Endothelial cell of umbilical vein (primary cell): Measurements from ENCODE around the gene MRNIP. TPM values are rescaled to one million over a fixed set of nuclear protein-coding genes. Genes with fewer than 3 reads are reported as not detected.

Experiments
- BruUV-seq: library from RNA; stranded (reverse); fragments of 400-500 nt; replicated peaks from 2 replicates; lab custom pipeline; 2021; lab: Mats Ljungman, UMichigan
- CTCF ChIA-PET: fragments of 300-600, 350-600 bp; sonication (Branson Sonifier 250); formaldehyde crosslinking; loops from one replicate; lab custom pipeline; 2021; ENCODE audit warnings: antibody characterized with exemption, inconsistent platforms; lab: Charles Lee
- POLR2A ChIA-PET: fragments of 300-600, 350-600 bp; sonication (Branson Sonifier 250); formaldehyde crosslinking; loops from one replicate; lab custom pipeline; 2021; ENCODE audit warnings: antibody characterized with exemption, inconsistent platforms; lab: Charles Lee
- DNase-seq: peaks from one replicate; pipeline ENCODE4 v3.0.0-alpha.2; 2011; ENCODE audit warnings: low read depth, low spot score
- FAIRE-seq: peaks from 2 replicates; lab custom pipeline; 2011; peaks lifted over from hg19 to GRCh38; lab: Jason Lieb, UNC
- H2AFZ ChIP-seq: 2 replicates; pipeline ENCODE4 v1.6.0; 2012; ENCODE audit warnings: low read depth, low read length, control low read depth, inconsistent platforms
- H3K27ac ChIP-seq: 2 replicates; pipeline ENCODE4 v1.5.1; 2011; ENCODE audit warnings: low read depth, mild to moderate bottlenecking, control low read depth, low read length, moderate library complexity; ENCODE audit not compliant: insufficient read depth
- H3K27me3 ChIP-seq, 2 experiments: 2 replicates each; pipeline versions ENCODE4 v1.6.0 to v1.6.1; 2011; ENCODE audit warnings: low read length in 2 of 2, mixed read lengths in 1 of 2; ENCODE audit not compliant: control insufficient read depth in 2 of 2, insufficient read depth in 2 of 2
- H3K36me3 ChIP-seq, 2 experiments: 2 replicates in 1 of 2; 3 replicates in 1 of 2; pipeline ENCODE4 v1.5.1; 2011; ENCODE audit warnings: low read length in 2 of 2, mild to moderate bottlenecking in 1 of 2, moderate library complexity in 1 of 2; ENCODE audit not compliant: control insufficient read depth in 2 of 2, insufficient read depth in 2 of 2; ENCODE audit errors: extremely low read depth in 1 of 2
- H3K4me1 ChIP-seq: 3 replicates; pipeline ENCODE4 v1.5.1; 2011; ENCODE audit warnings: mild to moderate bottlenecking, low read length; ENCODE audit not compliant: control insufficient read depth, insufficient read depth; ENCODE audit errors: extremely low read depth
- H3K4me2 ChIP-seq: 2 replicates; pipeline ENCODE4 v1.6.1; 2011; ENCODE audit warnings: low read length, control low read depth, mixed read lengths; ENCODE audit not compliant: insufficient read depth
- H3K4me3 ChIP-seq, 3 experiments: fragments of 200-600 bp in 1 of 3; sonication (generic), shearing (Covaris generic) in 1 of 3; replicated peaks in 1 of 3; 2 replicates each; pipeline ENCODE4 v1.5.1; 2011 to 2016; ENCODE audit warnings: control low read depth in 3 of 3, low read length in 3 of 3, mild to moderate bottlenecking in 2 of 3, inconsistent platforms in 1 of 3, low read depth in 1 of 3, moderate library complexity in 1 of 3; ENCODE audit not compliant: insufficient read depth in 1 of 3
- H3K79me2 ChIP-seq: 2 replicates; pipeline ENCODE4 v1.6.0; 2012; ENCODE audit warnings: low read length, inconsistent platforms; ENCODE audit not compliant: control insufficient read depth, insufficient read depth
- H3K9ac ChIP-seq: replicated peaks from 2 replicates; pipeline ENCODE3; 2011; ENCODE audit warnings: low read length, control low read depth; ENCODE audit not compliant: insufficient read depth; ENCODE audit errors: extremely low read depth
- H3K9me1 ChIP-seq: replicated peaks from 3 replicates; pipeline ENCODE4 v1.6.0; 2011; ENCODE audit warnings: mild to moderate bottlenecking, low read length; ENCODE audit not compliant: control insufficient read depth, insufficient read depth; ENCODE audit errors: extremely low read depth
- H3K9me3 ChIP-seq: replicated peaks from 2 replicates; pipeline ENCODE4 v1.5.1; 2012; ENCODE audit warnings: low read length, inconsistent platforms; ENCODE audit not compliant: control insufficient read depth, insufficient read depth
- H4K20me1 ChIP-seq: replicated peaks from 2 replicates; pipeline ENCODE3; 2011; ENCODE audit warnings: mild to moderate bottlenecking, low read length; ENCODE audit not compliant: control insufficient read depth, insufficient read depth; ENCODE audit errors: extremely low read depth
- CTCF ChIP-seq, 2 donors: IDR thresholded peaks; 1 replicate in 1 of 2; 2 replicates in 1 of 2; pipeline ENCODE4 v1.5.1; 2011; ENCODE audit warnings: low read length in 2 of 2, mild to moderate bottlenecking in 2 of 2, moderate library complexity in 2 of 2, control low read depth in 1 of 2, inconsistent platforms in 1 of 2, low read depth in 1 of 2; ENCODE audit not compliant: insufficient read depth in 1 of 2; ENCODE audit errors: extremely low read depth in 1 of 2
- EZH2 ChIP-seq: IDR thresholded peaks from 2 replicates; pipeline ENCODE4 v1.6.1; 2012; ENCODE audit warnings: borderline replicate concordance, low read depth, mild to moderate bottlenecking, moderate library complexity, low read length, inconsistent platforms; ENCODE audit not compliant: severe bottlenecking
- FOS ChIP-seq: IDR thresholded peaks from 2 replicates; pipeline ENCODE4 v1.6.1; 2011; ENCODE audit warnings: mild to moderate bottlenecking, low read length, moderate library complexity, borderline replicate concordance; ENCODE audit not compliant: insufficient read depth
- GATA2 ChIP-seq: IDR thresholded peaks from 2 replicates; pipeline ENCODE4 v1.7.0; 2011; ENCODE audit warnings: low read depth, mild to moderate bottlenecking, moderate library complexity, mixed read lengths, low read length; ENCODE audit not compliant: insufficient read length, insufficient read depth
- JUN ChIP-seq: IDR thresholded peaks from 2 replicates; pipeline ENCODE4 v1.6.1; 2011; ENCODE audit warnings: borderline replicate concordance, low read depth; ENCODE audit not compliant: insufficient read length, insufficient read depth
- MAX ChIP-seq: IDR thresholded peaks from 2 replicates; pipeline ENCODE4 v1.6.1; 2011; ENCODE audit not compliant: insufficient read depth, insufficient read length
- MYC ChIP-seq: IDR thresholded peaks from one replicate; pipeline ENCODE4 v1.6.1; 2011; ENCODE audit warnings: mild to moderate bottlenecking, low read depth, low read length
- POLR2A ChIP-seq: IDR thresholded peaks from 2 replicates; pipeline ENCODE4 v1.6.1; 2012; ENCODE audit warnings: low read depth, mild to moderate bottlenecking, control low read depth, low read length
- POLR2AphosphoS5 ChIP-seq: IDR thresholded peaks from 2 replicates; pipeline ENCODE4 v1.6.1; 2012; ENCODE audit warnings: low read depth, mild to moderate bottlenecking, control low read depth, low read length, moderate library complexity; ENCODE audit not compliant: insufficient read depth
- dilution Hi-C: fragments of 300-500 bp; cut with MboI; formaldehyde crosslinking; loops from one replicate; pipeline ENCODE4 v1.15.0; 2019; ENCODE audit warnings: low sequenced_read_pairs; ENCODE audit not compliant: extremely low pct_ligation_motif_present
- intact Hi-C: fragments of 100-400 bp; cut with micrococcal nuclease; formaldehyde crosslinking; loops from one replicate; pipeline ENCODE4 v1.10.0; 2022
- polyA plus RNA-seq, 4 experiments: library from polyadenylated mRNA; depleted of rRNA in 3 of 4; stranded (reverse) in 3 of 4; unstranded in 1 of 4; fragments of >200 nt; gene quantifications; 2 replicates each; pipeline versions ENCODE4 v1.2.1 to v1.2.3, GENCODE V29; 2011 to 2012; ENCODE audit warnings: missing spikeins in 1 of 4
- total RNA-seq: library from RNA; stranded (reverse); gene quantifications from 2 replicates; pipeline ENCODE4 v1.2.3, GENCODE V29; 2021

Gene MRNIP
- total and polyA plus RNA-seq, 2 donors (not counting 3 experiments of a cell fraction or from before 2014, with no cell fraction given): 17.1 to 19.1 TPM

- DNase-seq (peak; percentile 83), FAIRE-seq (peak; percentile 79)
- Histone ChIP-seq H3K9ac (peak overlapping the region; percentile 70), H3K79me2 (peaks cover 39% of the 10 kb centered on the region), H3K4me3 (no peak overlapping the region), H3K9me1 (no peaks in the 10 kb centered on the region), H3K36me3 (peaks cover 12 to 18% of the 10 kb centered on the region in 2 experiments), H3K4me2 (no peak overlapping the region), H3K4me1 (peaks cover 37% of the 10 kb centered on the region), H4K20me1 (peaks cover 7% of the 10 kb centered on the region), H3K27ac (peak overlapping the region; percentile 96), H3K27me3 (no peaks in the 10 kb centered on the region), H2AFZ (peak overlapping the region; percentile 13), H3K9me3 (no peaks in the 10 kb centered on the region)
- dilution Hi-C loops: no loop called here
- no TSS peak for BruUV-seq
- intact Hi-C loops: loop anchor here (1.0 to 5.0 kb wide), 5 partner anchors 12 to 262 kb away; partner anchors contain the start of genes HNRNPH1 and RNF130
- TF ChIP-seq MYC: peak; percentile 37
- TF ChIP-seq EZH2: no peak
- TF ChIP-seq JUN: no peak
- peak; percentile 86 for TF ChIP-seq MAX
- TF ChIP-seq GATA2: no peak
- no peak for TF ChIP-seq CTCF (IDR thresholded peaks at IDR 0.05; ENCODE audit: extremely low read depth in 1 of 2, insufficient read depth in 1 of 2, low read depth in 1 of 2, low read length in 2 of 2)
- no peak for TF ChIP-seq POLR2AphosphoS5
- TF ChIP-seq FOS: no peak
- TF ChIP-seq POLR2A: no peak
- POLR2A ChIA-PET: interaction anchor here (1.4 to 1.7 kb wide), 3 partner anchors 13 to 196 kb away, joined by 9 to 11 read pairs (median 10); partner anchors contain the start of genes HNRNPH1 and MAML1
- CTCF ChIA-PET: interaction anchor here (1.3 to 2.6 kb wide), 3 partner anchors 18 to 56 kb away, joined by 3 to 21 read pairs (median 10); no protein-coding TSS in a partner anchor
Observed at GRCh38 chr5:179819296-179820126, 39.1 kb downstream of the MRNIP start.
